Psoas muscle (tissue), 8 donors: ENCODE measurements around the gene RHBDL3. TPM values are rescaled to one million over a fixed set of nuclear protein-coding genes. Genes with fewer than 3 reads are reported as not detected.

Experiments used
- ATAC-seq, 4 donors: fragments of 200-7000 bp; cut with Tn5 transposase; one replicate each; pipeline ENCODE4 v1.9.1; 2020; ENCODE audit warnings: moderate library complexity in 3 of 4, mild to moderate bottlenecking in 2 of 4
- DNase-seq, 2 donors: peaks; one replicate each; pipeline ENCODE4 v3.0.0-alpha.2; 2020
- H3K27ac ChIP-seq: fragments of 200-600 bp; one replicate; pipeline ENCODE4 v1.8.0; 2022
- H3K27me3 ChIP-seq, 3 donors: fragments of 200-600 bp in 1 of 3; one replicate each; pipeline versions ENCODE4 v1.6.1 to v1.8.0; 2013 to 2022; ENCODE audit warnings: low read length in 2 of 3, mild to moderate bottlenecking in 2 of 3, moderate library complexity in 1 of 3; ENCODE audit not compliant: insufficient read depth in 3 of 3
- H3K36me3 ChIP-seq, 2 donors: fragments of 200-600 bp in 1 of 2; one replicate each; pipeline versions ENCODE4 v1.6.1 to v1.8.0; 2013 to 2022; ENCODE audit warnings: low read depth in 1 of 2, mild to moderate bottlenecking in 1 of 2, moderate library complexity in 1 of 2; ENCODE audit not compliant: insufficient read depth in 1 of 2
- H3K4me1 ChIP-seq: fragments of 200-600 bp; one replicate; pipeline ENCODE4 v1.8.0; 2022
- H3K4me3 ChIP-seq: fragments of 200-600 bp; one replicate; pipeline ENCODE4 v1.8.0; 2022; ENCODE audit warnings: mild to moderate bottlenecking
- H3K9me3 ChIP-seq: fragments of 200-600 bp; one replicate; pipeline ENCODE4 v1.8.0; 2022
- WGBS, 3 donors: extraction: QIAGEN DNeasy Blood & Tissue Kit; methylation state at CpG; one replicate each; pipeline versions ENCODE4 v1.1.6 to v1.1.7; 2013; 5-methylcytosine and 5-hydroxymethylcytosine counted together
- intact Hi-C, 2 donors: fragments of 100-400 bp; cut with DNase I; formaldehyde crosslinking; loops; one replicate each; pipeline versions ENCODE4 v1.11.0 to v1.14.2; 2022
- polyA plus RNA-seq, 3 donors: library from polyadenylated mRNA; stranded (reverse); fragments of 200-250 nt; gene quantifications; one replicate each; pipeline ENCODE4 v1.2.3, GENCODE V29; 2013
- total RNA-seq, 4 donors: library from RNA; stranded (reverse); fragmentation: NEBNext Ultra II Directional in 2 of 4; extraction: Animal tissue kit (Norgen Biotek cat#: 25700) in 2 of 4; gene quantifications; one replicate each; pipeline versions ENCODE4 v1.2.1 to v1.2.4, GENCODE V29; 2021 to 2023
- TF ChIP-seq, protein P1 (sequence below): fragments of 200-600 bp; IDR thresholded peaks from one replicate; pipeline ENCODE4 v1.8.0; 2022; ENCODE audit warnings: antibody characterized with exemption
- donor health status: healthy with polysubstance abuse.
- donor health status: DM: no; HTN: no; CAD: no; lungs with moderate emphysema.
- donor health status: Bipolar disorder and iron deficiency.
- donor health status: healthy.
- donor health status: DM: yes; HTN: yes; CAD: no.
- donor health status: DM: no; HTN: no; CAD: no.
- donor health status: DM: no; HTN: no; CAD: no.
- donor health status: DM: yes; HTN: yes; CAD: no.

Gene RHBDL3
- total and polyA plus RNA-seq, 7 donors = 0.04 to 0.19 (median 0.12) TPM; not detected in 1

DNA sequence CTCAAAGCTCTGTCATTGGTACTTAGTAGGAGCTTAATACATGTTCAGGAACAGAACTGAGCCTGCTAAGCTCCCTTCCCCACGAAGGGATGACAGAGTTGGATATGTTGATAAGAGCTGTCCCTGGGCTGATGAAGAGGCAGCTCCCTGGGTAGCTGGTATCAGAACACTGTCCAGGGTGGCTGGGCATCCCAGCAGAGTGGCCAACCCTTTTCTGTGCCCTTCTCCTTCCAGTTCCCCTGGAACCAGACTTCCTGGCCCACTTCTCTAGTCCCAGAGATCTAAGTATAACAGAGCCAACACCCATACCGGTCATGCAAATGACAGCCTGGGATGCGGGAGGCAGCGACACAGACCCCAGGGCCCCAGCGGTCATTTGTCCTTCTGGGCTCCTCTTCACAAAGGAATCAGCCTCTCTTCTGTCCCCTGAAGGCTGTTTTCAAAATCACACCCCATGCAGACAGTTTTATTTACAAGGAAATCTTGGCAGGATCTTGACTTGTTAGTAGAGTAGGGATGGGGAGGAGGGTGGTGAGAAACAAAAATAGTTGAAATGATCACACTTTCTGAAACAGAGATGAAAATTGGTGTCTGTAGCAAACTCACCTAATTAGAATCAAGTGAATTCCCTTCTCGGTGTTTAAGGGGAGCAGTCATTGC lies 1.4 kb upstream of the RHBDL3 start:
- H3K4me3 ChIP-seq = no peak overlapping the region
- H3K4me1 ChIP-seq = peaks cover 8% of the 10 kb centered on the region
- 44 to 52% (median 51%) methylated on average over 6 of the region's 6 CpGs for WGBS, 3 donors
- intact Hi-C loops = no loop called here
- H3K36me3 ChIP-seq = no peaks in the 10 kb centered on the region
- H3K27ac ChIP-seq = no peak overlapping the region
- TF ChIP-seq, protein P1, sequence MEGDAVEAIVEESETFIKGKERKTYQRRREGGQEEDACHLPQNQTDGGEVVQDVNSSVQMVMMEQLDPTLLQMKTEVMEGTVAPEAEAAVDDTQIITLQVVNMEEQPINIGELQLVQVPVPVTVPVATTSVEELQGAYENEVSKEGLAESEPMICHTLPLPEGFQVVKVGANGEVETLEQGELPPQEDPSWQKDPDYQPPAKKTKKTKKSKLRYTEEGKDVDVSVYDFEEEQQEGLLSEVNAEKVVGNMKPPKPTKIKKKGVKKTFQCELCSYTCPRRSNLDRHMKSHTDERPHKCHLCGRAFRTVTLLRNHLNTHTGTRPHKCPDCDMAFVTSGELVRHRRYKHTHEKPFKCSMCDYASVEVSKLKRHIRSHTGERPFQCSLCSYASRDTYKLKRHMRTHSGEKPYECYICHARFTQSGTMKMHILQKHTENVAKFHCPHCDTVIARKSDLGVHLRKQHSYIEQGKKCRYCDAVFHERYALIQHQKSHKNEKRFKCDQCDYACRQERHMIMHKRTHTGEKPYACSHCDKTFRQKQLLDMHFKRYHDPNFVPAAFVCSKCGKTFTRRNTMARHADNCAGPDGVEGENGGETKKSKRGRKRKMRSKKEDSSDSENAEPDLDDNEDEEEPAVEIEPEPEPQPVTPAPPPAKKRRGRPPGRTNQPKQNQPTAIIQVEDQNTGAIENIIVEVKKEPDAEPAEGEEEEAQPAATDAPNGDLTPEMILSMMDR = no peak
- no peaks in the 10 kb centered on the region for H3K9me3 ChIP-seq
- ATAC-seq (no peak), DNase-seq (no peak)
- H3K27me3 ChIP-seq = peaks cover 0 to 65% (median 26%) of the 10 kb centered on the region in 3 donors

DNA sequence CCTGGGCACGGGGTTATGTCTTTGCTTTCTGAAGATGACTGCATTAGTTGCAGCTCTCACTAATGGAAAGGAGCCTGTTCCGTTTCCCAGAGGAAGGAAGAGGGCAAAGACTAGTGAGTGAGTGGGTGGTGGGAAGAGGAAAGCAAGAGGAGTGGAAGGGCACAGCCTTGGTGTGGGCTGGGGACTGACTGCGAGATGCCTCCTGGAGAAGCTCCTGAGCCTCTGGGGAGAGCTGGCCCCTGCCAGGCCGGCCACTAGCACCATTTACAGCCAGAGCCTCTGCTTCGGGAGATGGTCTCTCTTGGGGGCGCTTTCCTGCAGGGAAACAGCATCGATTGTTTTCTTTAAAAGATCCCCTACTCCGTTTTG lies 825 bp upstream of the RHBDL3 start:
- H3K4me3 ChIP-seq = peak overlapping the region; percentile 74
- H3K4me1 ChIP-seq = peaks cover 8% of the 10 kb centered on the region
- no peaks in the 10 kb centered on the region for H3K9me3 ChIP-seq
- H3K27me3 ChIP-seq = peaks cover 0 to 70% (median 28%) of the 10 kb centered on the region in 3 donors
- H3K36me3 ChIP-seq = no peaks in the 10 kb centered on the region
- H3K27ac ChIP-seq = no peak overlapping the region
- intact Hi-C loops = no loop called here
- DNase-seq (no peak), ATAC-seq (no peak)
- TF ChIP-seq, protein P1 = no peak
- 34 to 43% (median 37%) methylated on average over 8 of the region's 8 CpGs for WGBS, 3 donors

DNA sequence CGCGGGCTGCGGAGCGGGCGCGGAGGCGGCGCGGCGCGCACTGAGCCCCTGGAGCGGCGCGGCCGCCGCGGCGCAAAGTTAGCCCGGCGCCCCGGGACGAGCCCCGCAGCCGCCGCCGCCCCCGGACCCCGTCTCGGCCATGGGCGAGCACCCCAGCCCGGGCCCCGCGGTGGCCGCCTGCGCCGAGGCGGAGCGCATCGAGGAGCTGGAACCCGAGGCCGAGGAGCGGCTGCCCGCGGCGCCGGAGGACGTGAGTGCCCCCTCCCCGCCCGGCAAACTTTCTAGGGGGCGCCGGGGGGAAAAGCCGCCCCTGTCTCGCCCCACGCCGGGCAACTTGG lies 388 bp downstream of the RHBDL3 start:
- Histone ChIP-seq H3K27ac (no peak overlapping the region), H3K4me3 (peak overlapping the region; percentile 74), H3K36me3 (no peaks in the 10 kb centered on the region), H3K9me3 (no peaks in the 10 kb centered on the region), H3K27me3 (peaks cover 0 to 80% (median 28%) of the 10 kb centered on the region in 3 donors), H3K4me1 (peaks cover 8% of the 10 kb centered on the region)
- ATAC-seq (no peak), DNase-seq (no peak)
- intact Hi-C loops = no loop called here
- WGBS, 3 donors = 0 to 1% (median 1%) methylated on average over 2 to 53 of the region's 55 CpGs
- TF ChIP-seq, protein P1 = no peak

DNA sequence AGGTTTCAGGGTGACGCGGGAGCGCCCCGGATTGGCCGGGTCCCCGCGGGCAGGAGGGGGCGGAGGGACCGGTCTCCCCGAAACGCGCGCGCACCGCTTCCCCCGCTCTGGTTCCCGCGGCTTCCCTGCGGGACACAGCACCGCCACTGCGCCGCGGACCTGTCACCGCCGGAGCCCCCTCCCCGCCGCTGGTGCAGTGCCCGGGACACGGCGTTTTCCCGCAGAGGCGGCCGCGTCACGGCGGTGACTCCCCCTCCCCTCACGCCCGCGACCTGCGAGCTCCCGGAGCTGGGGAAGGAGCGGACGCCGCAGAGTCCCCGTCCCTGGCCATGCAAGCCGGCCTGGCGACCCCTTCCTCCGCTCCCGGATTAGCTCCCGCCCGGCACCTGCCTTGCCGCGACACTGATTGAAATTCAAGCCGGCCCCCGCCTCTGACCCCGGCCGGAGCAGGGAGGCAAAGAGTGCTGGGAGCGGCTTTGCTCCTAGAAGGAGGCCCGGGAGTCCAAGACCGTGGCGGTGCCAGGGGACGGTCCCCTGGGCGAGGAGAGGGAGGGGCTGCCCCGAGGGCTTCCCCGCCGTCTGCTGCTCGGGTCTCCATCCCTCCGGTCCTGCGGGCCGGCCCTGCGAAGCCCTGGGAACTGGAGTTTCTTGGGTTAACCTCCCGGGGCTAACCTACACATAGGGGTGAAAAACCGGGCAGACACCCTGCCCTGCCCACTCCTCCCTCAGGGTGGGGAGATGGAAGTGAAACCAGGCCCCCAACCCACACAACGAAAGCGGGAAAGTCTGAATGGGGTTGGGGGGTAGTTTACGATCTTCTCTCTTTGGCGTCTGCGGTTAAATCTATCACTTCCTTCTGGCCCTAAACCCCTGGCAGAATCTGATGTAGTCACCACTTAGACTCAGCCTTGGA lies 1.0 kb downstream of the RHBDL3 start:
- no peaks in the 10 kb centered on the region for H3K9me3 ChIP-seq
- no peak overlapping the region for H3K27ac ChIP-seq
- intact Hi-C loops = no loop called here
- peak overlapping the region; percentile 74 for H3K4me3 ChIP-seq
- H3K4me1 ChIP-seq = peaks cover 8% of the 10 kb centered on the region
- H3K36me3 ChIP-seq = no peaks in the 10 kb centered on the region
- 1% methylated on average over 58 to 78 of the region's 78 CpGs for WGBS, 3 donors
- TF ChIP-seq, protein P1 = no peak
- ATAC-seq (peak; percentile 15 to 53 (median 28)), DNase-seq (peak in 1 of 2 donors; percentile 58)
- peaks cover 0 to 85% (median 24%) of the 10 kb centered on the region in 3 donors for H3K27me3 ChIP-seq
